ENCODE measurements around the gene TRIM34.

Gene TRIM34

DNA sequence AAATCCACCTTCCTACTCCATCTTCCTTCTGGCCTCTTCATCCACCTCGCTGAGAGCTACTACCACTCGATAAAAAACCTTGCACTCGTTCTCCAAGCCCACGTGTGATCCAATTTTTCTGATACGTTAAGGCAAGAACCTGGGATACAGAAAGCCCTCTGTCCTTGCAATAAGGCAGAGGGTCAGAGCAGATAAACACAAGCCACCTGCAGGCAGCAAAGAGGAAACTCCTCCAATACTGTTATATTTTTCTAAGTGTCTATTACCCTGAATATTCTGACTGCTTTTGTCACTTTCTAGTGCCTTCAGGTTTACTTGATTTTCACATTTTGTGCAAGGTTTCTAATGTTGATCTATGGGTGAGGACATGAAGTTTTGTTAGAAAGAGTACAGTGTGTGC is 33.5 kb downstream of the TRIM34 start:
- TF ChIP-seq, protein P1, sequence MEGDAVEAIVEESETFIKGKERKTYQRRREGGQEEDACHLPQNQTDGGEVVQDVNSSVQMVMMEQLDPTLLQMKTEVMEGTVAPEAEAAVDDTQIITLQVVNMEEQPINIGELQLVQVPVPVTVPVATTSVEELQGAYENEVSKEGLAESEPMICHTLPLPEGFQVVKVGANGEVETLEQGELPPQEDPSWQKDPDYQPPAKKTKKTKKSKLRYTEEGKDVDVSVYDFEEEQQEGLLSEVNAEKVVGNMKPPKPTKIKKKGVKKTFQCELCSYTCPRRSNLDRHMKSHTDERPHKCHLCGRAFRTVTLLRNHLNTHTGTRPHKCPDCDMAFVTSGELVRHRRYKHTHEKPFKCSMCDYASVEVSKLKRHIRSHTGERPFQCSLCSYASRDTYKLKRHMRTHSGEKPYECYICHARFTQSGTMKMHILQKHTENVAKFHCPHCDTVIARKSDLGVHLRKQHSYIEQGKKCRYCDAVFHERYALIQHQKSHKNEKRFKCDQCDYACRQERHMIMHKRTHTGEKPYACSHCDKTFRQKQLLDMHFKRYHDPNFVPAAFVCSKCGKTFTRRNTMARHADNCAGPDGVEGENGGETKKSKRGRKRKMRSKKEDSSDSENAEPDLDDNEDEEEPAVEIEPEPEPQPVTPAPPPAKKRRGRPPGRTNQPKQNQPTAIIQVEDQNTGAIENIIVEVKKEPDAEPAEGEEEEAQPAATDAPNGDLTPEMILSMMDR (IDR thresholded peaks at IDR 0.05; ENCODE audit: low read depth, low read length), result no peak
- H3K36me3 ChIP-seq, result no peaks in the 10 kb centered on the region
- H3K4me3 ChIP-seq (ENCODE audit: low read depth, low read length), result no peak overlapping the region
- H3K27me3 ChIP-seq, result no peaks in the 10 kb centered on the region
- no peak for DNase-seq
- no peaks in the 10 kb centered on the region for H3K4me1 ChIP-seq
- no peaks in the 10 kb centered on the region for H3K9me3 ChIP-seq

DNA sequence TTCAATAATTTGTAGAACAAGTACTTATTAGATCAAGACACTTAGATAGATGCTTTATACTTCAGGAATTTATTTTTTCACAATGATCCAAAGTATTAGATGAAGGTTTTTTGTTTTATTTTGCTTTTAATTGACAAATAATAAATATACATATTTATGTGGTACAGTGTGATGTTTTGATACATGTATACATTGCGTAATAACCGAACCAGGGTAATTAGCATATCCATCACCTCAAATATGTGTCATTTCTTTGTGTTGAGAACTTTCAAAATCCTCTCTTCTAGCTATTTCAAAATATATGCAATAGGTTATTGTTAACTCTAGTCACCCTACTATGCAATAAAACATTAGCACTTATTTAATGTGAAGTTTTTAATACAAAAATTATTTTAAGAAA is 38.7 kb downstream of the TRIM34 start:
- no peak overlapping the region for H3K4me3 ChIP-seq (ENCODE audit: low read depth, low read length)
- no peak for DNase-seq
- no peaks in the 10 kb centered on the region for H3K4me1 ChIP-seq
- TF ChIP-seq, protein P1 (IDR thresholded peaks at IDR 0.05; ENCODE audit: low read depth, low read length), result no peak
- no peaks in the 10 kb centered on the region for H3K9me3 ChIP-seq
- H3K36me3 ChIP-seq, result no peaks in the 10 kb centered on the region
- H3K27me3 ChIP-seq, result no peaks in the 10 kb centered on the region

DNA sequence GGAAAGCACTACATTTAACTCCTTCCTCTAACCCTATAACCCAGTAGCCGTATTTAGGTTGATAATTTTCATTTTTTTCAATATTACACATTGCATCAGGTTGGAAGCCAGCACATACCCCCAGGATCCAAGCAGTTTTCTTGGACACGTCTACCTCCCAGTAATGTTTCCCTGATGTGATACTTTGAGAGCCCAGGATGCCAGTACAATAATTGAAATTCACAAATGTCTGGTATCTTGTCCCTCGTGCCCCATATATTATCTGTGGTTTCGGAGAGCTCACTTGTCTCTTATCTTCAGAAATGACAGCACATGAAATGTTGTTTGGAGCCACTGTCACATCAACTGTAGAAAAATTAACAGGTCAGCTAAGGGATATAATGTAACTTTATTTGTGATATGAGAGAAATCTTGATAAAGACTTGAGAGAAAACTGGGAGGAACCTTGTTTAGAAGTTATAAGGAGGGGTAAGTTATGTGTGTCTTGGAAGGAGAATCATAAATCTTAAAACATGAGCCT is 40.3 kb downstream of the TRIM34 start:
- no peak overlapping the region for H3K4me3 ChIP-seq (ENCODE audit: low read depth, low read length)
- no peaks in the 10 kb centered on the region for H3K4me1 ChIP-seq
- TF ChIP-seq, protein P1 (IDR thresholded peaks at IDR 0.05; ENCODE audit: low read depth, low read length), result no peak
- H3K9me3 ChIP-seq, result no peaks in the 10 kb centered on the region
- H3K27me3 ChIP-seq, result no peaks in the 10 kb centered on the region
- DNase-seq, result no peak
- H3K36me3 ChIP-seq, result no peaks in the 10 kb centered on the region

DNA sequence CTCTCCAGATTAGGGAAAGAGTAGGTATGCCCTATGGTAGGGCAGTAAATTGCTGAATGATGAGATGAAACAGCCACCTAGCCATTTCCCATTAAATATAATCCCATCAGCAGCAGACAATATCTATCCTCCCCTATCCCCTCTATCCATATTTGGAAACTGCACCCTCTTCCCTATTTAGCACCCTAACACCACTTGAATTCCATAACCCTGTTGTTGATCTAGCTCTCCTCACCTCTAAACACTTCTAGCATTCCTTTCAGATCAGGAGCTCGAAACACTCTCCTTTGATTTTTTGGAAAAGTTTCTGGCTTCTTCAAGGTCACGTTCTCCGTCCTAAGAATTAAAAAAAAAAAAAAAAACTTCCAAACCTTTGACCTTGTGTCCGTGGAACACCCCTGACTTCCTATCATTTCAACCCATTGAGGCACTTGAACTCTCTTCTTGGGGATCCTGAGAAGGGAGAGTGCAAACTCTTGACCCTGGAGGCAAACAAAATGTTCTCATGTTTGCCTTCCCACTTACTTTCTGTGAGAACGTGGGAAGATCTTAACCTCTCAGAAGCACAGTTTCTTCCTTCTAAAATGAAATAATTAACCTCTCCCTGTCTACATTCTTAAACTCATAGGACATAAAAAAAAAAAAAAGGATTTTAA is 41.1 kb downstream of the TRIM34 start:
- H3K4me3 ChIP-seq (ENCODE audit: low read depth, low read length), result no peak overlapping the region
- H3K27me3 ChIP-seq, result no peaks in the 10 kb centered on the region
- no peaks in the 10 kb centered on the region for H3K36me3 ChIP-seq
- no peak for DNase-seq
- H3K4me1 ChIP-seq, result no peaks in the 10 kb centered on the region
- no peaks in the 10 kb centered on the region for H3K9me3 ChIP-seq
- TF ChIP-seq, protein P1 (IDR thresholded peaks at IDR 0.05; ENCODE audit: low read depth, low read length), result no peak

DNA sequence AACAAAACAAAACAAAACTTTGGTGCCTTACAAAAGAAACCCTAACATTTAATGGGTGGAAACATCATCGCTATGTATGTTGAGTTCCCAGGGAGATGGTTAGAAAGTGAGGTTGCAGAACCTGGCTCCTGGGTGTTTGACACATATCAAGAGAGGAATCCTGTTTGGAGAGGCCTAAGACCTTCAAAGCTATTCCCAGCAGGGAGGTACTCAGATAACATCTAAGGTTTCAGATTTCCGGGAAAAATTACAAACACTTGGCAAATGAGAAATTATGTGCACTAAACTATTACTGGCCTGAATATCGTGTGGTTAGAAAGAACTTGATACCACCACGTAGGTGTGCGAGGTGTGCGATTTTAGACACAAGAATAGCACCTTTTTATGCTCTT is 41.6 kb downstream of the TRIM34 start:
- TF ChIP-seq, protein P1 (IDR thresholded peaks at IDR 0.05; ENCODE audit: low read depth, low read length), result no peak

DNA sequence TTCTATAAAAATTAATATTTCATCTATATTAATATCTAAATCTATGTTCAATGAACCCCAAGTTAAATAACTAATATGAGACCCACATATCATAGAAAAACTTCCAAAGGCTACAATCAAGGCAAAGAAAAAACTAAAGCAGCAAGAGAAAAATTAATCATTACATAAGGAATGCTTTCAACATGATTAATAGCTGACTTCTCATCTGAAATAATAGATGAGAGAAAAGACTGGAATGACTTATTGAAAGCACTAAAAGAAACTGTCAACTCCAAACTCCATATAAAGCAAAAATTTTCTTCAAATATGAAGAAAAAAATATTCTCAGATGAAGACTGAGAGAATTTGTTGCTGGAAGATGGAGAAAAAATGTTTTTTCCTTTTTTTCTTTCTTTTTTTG is 47.0 kb downstream of the TRIM34 start:
- DNase-seq, result no peak
- TF ChIP-seq, protein P1 (IDR thresholded peaks at IDR 0.05; ENCODE audit: low read depth, low read length), result no peak
- Histone ChIP-seq H3K27me3 (no peaks in the 10 kb centered on the region), H3K4me1 (no peaks in the 10 kb centered on the region), H3K9me3 (no peaks in the 10 kb centered on the region), H3K4me3 (ENCODE audit: low read depth, low read length) (no peak overlapping the region), H3K36me3 (no peaks in the 10 kb centered on the region)

More for the DNA sequence above, 41.6 kb downstream of the TRIM34 start:
- no peaks in the 10 kb centered on the region for H3K9me3 ChIP-seq
- no peak for DNase-seq
- H3K27me3 ChIP-seq, result no peaks in the 10 kb centered on the region
- no peaks in the 10 kb centered on the region for H3K4me1 ChIP-seq
- no peak overlapping the region for H3K4me3 ChIP-seq (ENCODE audit: low read depth, low read length)
- H3K36me3 ChIP-seq, result no peaks in the 10 kb centered on the region

All from BE2C (cell line).